Retinal pigment epithelial cell (primary cell): Measurements from ENCODE around the gene CUL4A.

ENCODE experiments used
- DNase-seq: peaks from one replicate; pipeline ENCODE4 v3.0.0-alpha.2; 2010; ENCODE audit warnings: low read depth
- H3K4me3 ChIP-seq: 2 replicates; pipeline ENCODE4 v1.5.1; 2011; ENCODE audit warnings: mild to moderate bottlenecking, low read length, control low read depth, moderate library complexity
- TF ChIP-seq, protein P1 (sequence below): conservative IDR thresholded peaks from 2 replicates; pipeline ENCODE4 v1.5.1; 2011; ENCODE audit warnings: low read depth, low read length, control low read depth, inconsistent platforms

The CUL4A gene

DNA sequence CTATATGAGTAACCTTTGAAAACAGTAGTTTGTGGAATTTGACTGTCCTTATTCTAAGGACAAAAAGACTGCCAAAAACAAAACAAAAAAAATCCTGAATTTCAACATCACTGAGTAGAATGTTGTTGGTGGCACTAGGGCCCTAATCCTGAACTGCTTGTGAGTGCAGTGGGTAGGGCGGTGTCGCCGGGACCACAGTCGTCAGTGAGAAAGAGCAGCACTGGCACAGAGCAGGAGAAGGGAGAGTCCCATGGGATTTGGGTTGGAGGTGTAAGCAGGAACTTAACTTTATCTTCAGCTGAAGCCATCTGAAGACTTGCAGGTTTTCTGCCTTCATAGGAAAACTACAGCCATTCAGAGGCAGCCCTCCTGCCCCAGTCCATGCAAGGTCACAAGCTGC, 6.5 kb upstream of the CUL4A start:
- no peak for DNase-seq
- H3K4me3 ChIP-seq = no peak overlapping the region
- TF ChIP-seq, protein P1, sequence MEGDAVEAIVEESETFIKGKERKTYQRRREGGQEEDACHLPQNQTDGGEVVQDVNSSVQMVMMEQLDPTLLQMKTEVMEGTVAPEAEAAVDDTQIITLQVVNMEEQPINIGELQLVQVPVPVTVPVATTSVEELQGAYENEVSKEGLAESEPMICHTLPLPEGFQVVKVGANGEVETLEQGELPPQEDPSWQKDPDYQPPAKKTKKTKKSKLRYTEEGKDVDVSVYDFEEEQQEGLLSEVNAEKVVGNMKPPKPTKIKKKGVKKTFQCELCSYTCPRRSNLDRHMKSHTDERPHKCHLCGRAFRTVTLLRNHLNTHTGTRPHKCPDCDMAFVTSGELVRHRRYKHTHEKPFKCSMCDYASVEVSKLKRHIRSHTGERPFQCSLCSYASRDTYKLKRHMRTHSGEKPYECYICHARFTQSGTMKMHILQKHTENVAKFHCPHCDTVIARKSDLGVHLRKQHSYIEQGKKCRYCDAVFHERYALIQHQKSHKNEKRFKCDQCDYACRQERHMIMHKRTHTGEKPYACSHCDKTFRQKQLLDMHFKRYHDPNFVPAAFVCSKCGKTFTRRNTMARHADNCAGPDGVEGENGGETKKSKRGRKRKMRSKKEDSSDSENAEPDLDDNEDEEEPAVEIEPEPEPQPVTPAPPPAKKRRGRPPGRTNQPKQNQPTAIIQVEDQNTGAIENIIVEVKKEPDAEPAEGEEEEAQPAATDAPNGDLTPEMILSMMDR = no peak

DNA sequence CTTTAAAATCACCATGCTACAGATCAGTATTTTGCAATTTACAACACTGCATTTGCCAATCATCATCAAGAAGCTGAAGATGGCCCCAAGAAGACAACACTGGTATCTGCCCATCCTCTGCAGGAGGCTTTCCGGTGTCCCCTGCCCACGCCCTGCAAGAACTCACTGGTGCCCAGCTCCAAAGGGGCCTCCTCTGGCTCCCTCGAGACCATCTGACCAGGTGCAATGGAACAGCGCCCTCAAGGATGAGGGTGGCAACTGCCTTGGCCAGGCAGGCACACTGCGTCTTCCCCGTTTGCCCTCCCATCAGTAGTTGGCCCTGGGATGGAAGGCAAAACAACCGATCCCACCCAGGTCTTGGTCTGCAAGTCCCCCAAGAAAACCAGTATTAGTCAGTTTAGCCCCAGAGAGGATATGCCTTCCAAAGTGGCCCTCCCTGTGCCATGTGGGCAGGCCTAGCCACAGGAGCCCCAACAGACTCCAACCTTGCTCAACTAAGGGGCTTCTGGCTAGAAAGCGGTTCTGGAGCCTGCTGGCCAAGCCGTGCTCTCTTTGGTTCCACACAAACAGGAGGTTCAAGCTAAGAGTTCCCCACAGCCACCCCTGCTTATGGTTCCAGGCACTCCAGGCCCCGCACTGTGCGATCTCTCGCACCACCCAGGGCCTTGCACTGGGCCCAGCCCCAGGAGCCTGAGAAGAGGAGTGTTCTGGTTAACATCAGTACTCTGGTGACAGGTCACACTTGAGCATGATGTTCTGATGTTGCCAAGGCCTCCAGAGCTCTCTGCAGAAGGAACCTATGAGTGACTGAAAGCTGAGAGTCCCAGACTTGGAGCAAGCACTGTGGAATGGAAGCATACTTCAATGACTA, 5.7 kb upstream of the CUL4A start:
- no peak overlapping the region for H3K4me3 ChIP-seq
- no peak for DNase-seq
- TF ChIP-seq, protein P1 = no peak

DNA sequence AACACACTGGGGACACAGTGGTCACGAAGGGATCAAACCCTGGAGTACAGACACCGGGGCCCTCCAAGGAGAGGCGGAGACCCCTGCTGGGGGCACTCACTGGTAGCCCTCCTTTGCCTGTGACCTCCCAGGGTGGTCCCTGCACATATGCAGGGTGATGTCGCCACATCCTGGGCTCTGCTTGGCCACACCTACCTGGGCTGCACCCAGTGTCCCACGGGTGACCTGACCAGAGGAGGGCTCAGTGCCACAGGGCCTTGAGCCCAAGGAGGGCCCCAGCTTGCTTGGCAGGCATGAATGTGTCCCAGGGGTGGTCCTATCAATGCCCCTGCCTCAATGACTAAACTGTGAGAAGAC, 5.1 kb upstream of the CUL4A start:
- no peak overlapping the region for H3K4me3 ChIP-seq
- no peak for DNase-seq
- TF ChIP-seq, protein P1 = no peak

DNA sequence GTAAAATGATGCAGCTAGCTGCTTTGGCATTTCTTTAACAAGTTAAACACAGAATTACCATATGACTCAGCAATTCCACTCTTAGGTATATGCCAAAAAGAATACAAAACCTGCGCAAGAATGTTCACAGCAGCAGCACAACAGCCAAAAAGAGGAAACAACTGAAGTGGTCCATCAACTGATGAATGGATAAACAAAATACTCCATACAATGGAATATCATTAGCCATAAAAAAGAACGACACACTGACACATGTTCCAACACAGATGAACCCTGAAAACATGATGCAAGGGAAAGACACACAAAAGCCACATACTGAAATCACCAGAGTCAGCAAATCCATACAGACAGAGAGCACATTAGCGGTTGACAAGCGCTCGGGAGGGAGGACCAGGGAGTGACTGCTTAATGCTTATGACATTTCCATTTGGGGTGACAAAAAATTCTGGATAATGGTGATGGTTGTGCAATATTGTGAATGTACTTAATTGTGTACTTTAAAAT, 3.9 kb upstream of the CUL4A start:
- H3K4me3 ChIP-seq = no peak overlapping the region
- no peak for DNase-seq
- TF ChIP-seq, protein P1 = no peak

DNA sequence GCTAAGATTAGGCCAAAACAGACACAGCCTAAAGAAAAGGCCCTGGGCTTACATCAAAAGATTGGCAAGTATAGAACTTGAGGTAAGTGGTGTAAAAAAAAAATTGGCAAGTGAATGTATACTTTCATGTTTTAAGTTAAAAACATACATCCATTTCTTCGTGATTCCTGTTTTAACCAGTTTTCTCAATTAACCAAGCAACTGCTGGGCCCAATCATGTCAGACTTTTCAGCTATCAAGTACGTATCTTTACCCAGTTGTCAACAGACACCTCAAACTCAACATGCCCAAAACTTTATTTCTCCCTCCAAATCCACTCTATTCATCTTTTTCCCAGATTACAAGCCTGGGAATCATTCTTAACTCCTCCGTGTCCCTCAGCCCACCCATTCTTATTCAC, 2.0 kb upstream of the CUL4A start:
- peak overlapping the region; percentile 83 for H3K4me3 ChIP-seq
- no peak for DNase-seq
- TF ChIP-seq, protein P1 = no peak

DNA sequence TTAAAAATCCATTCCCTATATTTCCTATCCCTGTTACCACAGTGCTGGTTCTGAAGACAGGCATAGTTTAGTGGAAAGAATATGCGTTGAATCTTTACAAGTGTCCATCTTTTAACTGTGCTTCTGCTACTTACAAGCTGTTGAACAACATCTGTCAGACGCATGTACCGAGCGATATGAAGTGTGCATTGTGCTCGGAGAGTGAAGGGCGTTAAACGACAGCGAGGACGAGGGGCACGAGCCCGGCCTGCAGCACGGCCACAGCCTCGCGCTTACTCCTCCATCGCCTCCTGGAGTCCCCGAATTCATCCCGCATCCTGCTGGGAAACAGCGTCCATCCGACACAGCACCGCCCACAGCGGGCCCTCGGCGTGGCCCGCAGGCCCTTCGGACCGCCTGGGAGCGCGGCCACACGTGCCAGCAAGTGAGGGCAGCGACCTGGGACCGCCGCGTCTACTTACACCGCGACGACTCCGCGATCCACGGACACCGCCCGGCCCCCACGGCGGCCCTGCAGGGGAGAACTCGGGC, 1.5 kb upstream of the CUL4A start:
- TF ChIP-seq, protein P1 = no peak
- DNase-seq = no peak
- H3K4me3 ChIP-seq = peak overlapping the region; percentile 83
